CD14-positive monocyte (primary cell): ENCODE data around the gene PDE9A. TPM values are rescaled to one million over a fixed set of nuclear protein-coding genes. Genes with fewer than 3 reads are reported as not detected.

Experiments used
- DNase-seq, 3 donors: peaks; one replicate each; pipeline ENCODE4 v3.0.0-alpha.2; 2011 to 2022
- H2AFZ ChIP-seq: 2 replicates; pipeline ENCODE4 v1.6.0; 2012; ENCODE audit warnings: mild to moderate bottlenecking, low read depth, low read length, inconsistent platforms; ENCODE audit not compliant: insufficient read depth, poor library complexity, severe bottlenecking
- H3K27ac ChIP-seq, 2 donors: 1 replicate in 1 of 2; 2 replicates in 1 of 2; pipeline ENCODE4 v1.5.1; 2012 to 2013; ENCODE audit warnings: low read length in 2 of 2, control low read depth in 1 of 2, inconsistent platforms in 1 of 2, low read depth in 1 of 2, mild to moderate bottlenecking in 1 of 2
- H3K27me3 ChIP-seq, 2 donors: one replicate each; pipeline versions ENCODE4 v1.6.0 to v1.6.1; 2011 to 2013; ENCODE audit warnings: low read length in 2 of 2; ENCODE audit not compliant: control insufficient read depth in 2 of 2, insufficient read depth in 2 of 2
- H3K36me3 ChIP-seq, 2 donors: replicated peaks in 1 of 2; 1 replicate in 1 of 2; 2 replicates in 1 of 2; pipeline versions ENCODE4 v1.5.1 to v1.6.1; 2012 to 2013; ENCODE audit warnings: low read length in 2 of 2, control low read depth in 1 of 2, inconsistent platforms in 1 of 2, mild to moderate bottlenecking in 1 of 2; ENCODE audit not compliant: insufficient read depth in 2 of 2, control insufficient read depth in 1 of 2
- H3K4me1 ChIP-seq, 2 donors: 1 replicate in 1 of 2; 2 replicates in 1 of 2; pipeline versions ENCODE4 v1.5.1 to v1.6.1; 2012 to 2013; ENCODE audit warnings: low read length in 2 of 2, control low read depth in 1 of 2, inconsistent platforms in 1 of 2, mild to moderate bottlenecking in 1 of 2, moderate library complexity in 1 of 2; ENCODE audit not compliant: insufficient read depth in 2 of 2, control insufficient read depth in 1 of 2
- H3K4me2 ChIP-seq: replicated peaks from 2 replicates; pipeline ENCODE3; 2012; ENCODE audit warnings: low read length, moderate library complexity, mild to moderate bottlenecking; ENCODE audit not compliant: poor library complexity, severe bottlenecking; ENCODE audit errors: extremely low read depth
- H3K4me3 ChIP-seq, 3 experiments: fragments of 200-600 bp in 1 of 3; sonication (generic) in 1 of 3; replicated peaks in 1 of 3; 1 replicate in 2 of 3; 2 replicates in 1 of 3; pipeline ENCODE4 v1.5.1; 2011 to 2013; ENCODE audit warnings: low read length in 3 of 3, mild to moderate bottlenecking in 3 of 3, control low read depth in 2 of 3, low read depth in 2 of 3, inconsistent platforms in 1 of 3, moderate library complexity in 1 of 3
- H3K79me2 ChIP-seq: 2 replicates; pipeline ENCODE4 v1.6.0; 2012; ENCODE audit warnings: mild to moderate bottlenecking, control low read depth, inconsistent platforms, low read length, moderate library complexity; ENCODE audit not compliant: insufficient read depth
- H3K9ac ChIP-seq: 2 replicates; pipeline ENCODE4 v1.6.0; 2017; ENCODE audit warnings: low read length, mild to moderate bottlenecking; ENCODE audit not compliant: insufficient read depth, poor library complexity, severe bottlenecking
- H3K9me3 ChIP-seq, 2 donors: replicated peaks in 1 of 2; 1 replicate in 1 of 2; 2 replicates in 1 of 2; pipeline versions ENCODE4 v1.5.1 to v1.6.1; 2012 to 2013; ENCODE audit warnings: low read length in 2 of 2, control low read depth in 1 of 2; ENCODE audit not compliant: control insufficient read depth in 1 of 2, insufficient read depth in 1 of 2
- H4K20me1 ChIP-seq: 2 replicates; pipeline ENCODE4 v1.6.0; 2012; ENCODE audit warnings: mild to moderate bottlenecking, low read length, control low read depth, moderate library complexity; ENCODE audit not compliant: insufficient read depth
- H3K27ac Mint-ChIP-seq, 7 donors: one replicate each; pipeline ENCODE4 v1.8.0; 2020; ENCODE audit warnings: mild to moderate bottlenecking in 7 of 7, mixed read lengths in 7 of 7, moderate library complexity in 6 of 7, inconsistent platforms in 2 of 7
- H3K27me3 Mint-ChIP-seq, 3 donors: one replicate each; pipeline ENCODE4 v1.8.0; 2021 to 2022; ENCODE audit warnings: low read depth in 3 of 3, mild to moderate bottlenecking in 3 of 3, mixed read lengths in 3 of 3, moderate library complexity in 3 of 3, inconsistent platforms in 1 of 3
- H3K36me3 Mint-ChIP-seq, 2 donors: one replicate each; pipeline ENCODE4 v1.8.0; 2020; ENCODE audit warnings: mixed read lengths in 2 of 2, inconsistent platforms in 1 of 2, mild to moderate bottlenecking in 1 of 2
- H3K4me1 Mint-ChIP-seq: one replicate; pipeline ENCODE4 v1.8.0; 2020; ENCODE audit warnings: mild to moderate bottlenecking, mixed read lengths
- H3K4me3 Mint-ChIP-seq, 2 donors: one replicate each; pipeline ENCODE4 v1.8.0; 2020; ENCODE audit warnings: mild to moderate bottlenecking in 2 of 2, mixed read lengths in 2 of 2, moderate library complexity in 1 of 2
- H3K9me3 Mint-ChIP-seq, 7 donors: one replicate each; pipeline ENCODE4 v1.8.0; 2020 to 2022; ENCODE audit warnings: mixed read lengths in 7 of 7, mild to moderate bottlenecking in 6 of 7, moderate library complexity in 6 of 7, inconsistent platforms in 2 of 7
- WGBS: methylation state at CpG from one replicate; pipeline ENCODE4 v1.1.5; 2013; ENCODE audit warnings: missing lambda C conversion rate; ENCODE audit not compliant: insufficient coverage; 5-methylcytosine and 5-hydroxymethylcytosine counted together
- intact Hi-C, 2 donors: fragments of 100-400 bp; cut with micrococcal nuclease; formaldehyde crosslinking; loops; one replicate each; pipeline versions ENCODE4 v1.15.0 to v1.15.1; 2023
- polyA plus RNA-seq, 3 donors: library from polyadenylated mRNA; depleted of rRNA in 1 of 3; unstranded in 2 of 3; stranded (reverse) in 1 of 3; fragments of 300-500 nt in 2 of 3; fragments of >200 nt in 1 of 3; fragmentation: Illumina TruSeq in 2 of 3; gene quantifications; 1 replicate in 2 of 3; 2 replicates in 1 of 3; pipeline ENCODE4 v1.2.3, GENCODE V29; 2012 to 2021
- TF ChIP-seq, protein P1 (sequence below): fragments of 200-600 bp; IDR thresholded peaks from one replicate; pipeline ENCODE4 v1.8.0; 2022; ENCODE audit warnings: antibody characterized with exemption, mild to moderate bottlenecking

PDE9A gene
- polyA plus RNA-seq, 3 donors, result 0.05 to 0.52 TPM; not detected in 1

GRCh38 chr21:42657676-42658319, 4.4 kb downstream of the PDE9A start:
- DNase-seq, result no peak
- Mint-ChIP-seq H3K4me1 (peaks cover 13% of the 10 kb centered on the region), H3K27ac (no peak overlapping the region), H3K27me3 (peaks cover 26 to 47% (median 38%) of the 10 kb centered on the region in 3 donors), H3K4me3 (no peak overlapping the region), H3K36me3 (peaks cover 0 to 2% of the 10 kb centered on the region in 2 donors), H3K9me3 (peaks cover 0 to 8% (median 4%) of the 10 kb centered on the region in 7 donors)
- H3K27me3 ChIP-seq, result peaks cover 16 to 31% of the 10 kb centered on the region in 2 donors
- H3K4me1 ChIP-seq, result peaks cover 11 to 15% of the 10 kb centered on the region in 2 donors
- no peak overlapping the region for H3K27ac ChIP-seq
- H3K9ac ChIP-seq, result no peak overlapping the region
- no peaks in the 10 kb centered on the region for H3K79me2 ChIP-seq
- 96% methylated on average over 27 of the region's 28 CpGs for WGBS
- H3K9me3 ChIP-seq, result peaks cover 0 to 15% of the 10 kb centered on the region in 2 donors
- intact Hi-C loops, result no loop called here
- H3K4me3 ChIP-seq, result no peak overlapping the region
- H2AFZ ChIP-seq, result no peak overlapping the region
- no peaks in the 10 kb centered on the region for H4K20me1 ChIP-seq
- H3K4me2 ChIP-seq, result no peak overlapping the region
- H3K36me3 ChIP-seq, result no peaks in the 10 kb centered on the region
- TF ChIP-seq, protein P1, sequence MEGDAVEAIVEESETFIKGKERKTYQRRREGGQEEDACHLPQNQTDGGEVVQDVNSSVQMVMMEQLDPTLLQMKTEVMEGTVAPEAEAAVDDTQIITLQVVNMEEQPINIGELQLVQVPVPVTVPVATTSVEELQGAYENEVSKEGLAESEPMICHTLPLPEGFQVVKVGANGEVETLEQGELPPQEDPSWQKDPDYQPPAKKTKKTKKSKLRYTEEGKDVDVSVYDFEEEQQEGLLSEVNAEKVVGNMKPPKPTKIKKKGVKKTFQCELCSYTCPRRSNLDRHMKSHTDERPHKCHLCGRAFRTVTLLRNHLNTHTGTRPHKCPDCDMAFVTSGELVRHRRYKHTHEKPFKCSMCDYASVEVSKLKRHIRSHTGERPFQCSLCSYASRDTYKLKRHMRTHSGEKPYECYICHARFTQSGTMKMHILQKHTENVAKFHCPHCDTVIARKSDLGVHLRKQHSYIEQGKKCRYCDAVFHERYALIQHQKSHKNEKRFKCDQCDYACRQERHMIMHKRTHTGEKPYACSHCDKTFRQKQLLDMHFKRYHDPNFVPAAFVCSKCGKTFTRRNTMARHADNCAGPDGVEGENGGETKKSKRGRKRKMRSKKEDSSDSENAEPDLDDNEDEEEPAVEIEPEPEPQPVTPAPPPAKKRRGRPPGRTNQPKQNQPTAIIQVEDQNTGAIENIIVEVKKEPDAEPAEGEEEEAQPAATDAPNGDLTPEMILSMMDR, result no peak

GRCh38 chr21:42658320-42659105, 5.1 kb downstream of the PDE9A start:
- H3K36me3 Mint-ChIP-seq, result no peaks in the 10 kb centered on the region
- H3K9me3 Mint-ChIP-seq, result peaks cover 0 to 5% (median 0%) of the 10 kb centered on the region in 7 donors
- Histone ChIP-seq H3K27ac (no peak overlapping the region), H3K36me3 (no peaks in the 10 kb centered on the region), H3K9me3 (peaks cover 0 to 15% of the 10 kb centered on the region in 2 donors), H3K27me3 (peaks cover 14 to 26% of the 10 kb centered on the region in 2 donors), H3K79me2 (no peaks in the 10 kb centered on the region), H3K4me2 (no peak overlapping the region), H3K4me1 (peaks cover 6 to 10% of the 10 kb centered on the region in 2 donors), H3K9ac (no peak overlapping the region), H4K20me1 (no peaks in the 10 kb centered on the region), H3K4me3 (no peak overlapping the region), H2AFZ (no peak overlapping the region)
- intact Hi-C loops, result no loop called here
- TF ChIP-seq, protein P1, result no peak
- DNase-seq, result no peak
- no peak overlapping the region for H3K4me3 Mint-ChIP-seq
- H3K4me1 Mint-ChIP-seq, result peaks cover 8% of the 10 kb centered on the region
- peaks cover 21 to 42% (median 33%) of the 10 kb centered on the region in 3 donors for H3K27me3 Mint-ChIP-seq
- WGBS, result 86% methylated on average over 7 of the region's 16 CpGs
- no peak overlapping the region for H3K27ac Mint-ChIP-seq
